Measurements from ENCODE around the gene TSSK2. TPM values are rescaled to one million over a fixed set of nuclear protein-coding genes. Genes with fewer than 3 reads are reported as not detected.

The TSSK2 gene
- total RNA-seq, 4 donors from 2014 or later: not detected

GRCh38 chr22:19179497-19180048, 48.5 kb downstream of the TSSK2 start:
- in situ Hi-C loops (cut with MboI; ENCODE audit: low pct_ligation_motif_present in 1 of 4, low pct_unique_long_range_greater_than_20kb in 1 of 4, low sequenced_read_pairs in 3 of 4) (loop anchor here in 1 of 4 donors (25.0 kb wide), 1 partner anchor 458 kb away; no protein-coding TSS in a partner anchor), intact Hi-C loops (cut with DNase I; ENCODE audit: low total_unique reads) (no loop called here)
- DNase-seq: peak; percentile 86
- H3K4me3 ChIP-seq: peak overlapping the region in 3 of 4 donors; percentile 87 to 92 (median 89)
- WGBS, 2 donors (ENCODE audit: low coverage in 1 of 2): 0 to 30% methylated on average over 1 to 15 of the region's 15 CpGs
- H3K9me3 ChIP-seq: no peaks in the 10 kb centered on the region
- H3K27me3 ChIP-seq: no peaks in the 10 kb centered on the region
- TF ChIP-seq POLR2AphosphoS5 (IDR thresholded peaks at IDR 0.05) (no peak), CTCF (IDR thresholded peaks at IDR 0.05) (peak; percentile 66 to 84 (median 67))
- peaks cover 10 to 27% (median 23%) of the 10 kb centered on the region in 4 donors for H3K4me1 ChIP-seq
- no peaks in the 10 kb centered on the region for H3K36me3 ChIP-seq
- peak overlapping the region; percentile 94 to 97 (median 96) for H3K27ac ChIP-seq

- Histone ChIP-seq H3K4me3 (no peak overlapping the region), H3K27me3 (no peaks in the 10 kb centered on the region), H3K27ac (peak overlapping the region in 1 of 4 donors; percentile 96), H3K4me1 (peaks cover 10 to 27% (median 20%) of the 10 kb centered on the region in 4 donors), H3K9me3 (no peaks in the 10 kb centered on the region), H3K36me3 (no peaks in the 10 kb centered on the region)
- whole genome bisulfite sequencing, 2 donors (ENCODE audit: low coverage in 1 of 2): 97% methylated on average over 6 of the region's 9 CpGs; no CpG with 5 or more reads in 1 of the 2 donors
- TF ChIP-seq POLR2A (IDR thresholded peaks at IDR 0.05) (no peak), CTCF (IDR thresholded peaks at IDR 0.05) (no peak), EP300 (IDR thresholded peaks at IDR 0.05; ENCODE audit: low read depth) (no peak), POLR2AphosphoS5 (IDR thresholded peaks at IDR 0.05) (no peak)
- in situ Hi-C loops (cut with MboI; ENCODE audit: low pct_ligation_motif_present in 1 of 4, low pct_unique_long_range_greater_than_20kb in 1 of 4, low sequenced_read_pairs in 3 of 4): loop anchor here in 1 of 4 donors (25.0 kb wide), 1 partner anchor 457 kb away; no protein-coding TSS in a partner anchor
- intact Hi-C loops (cut with DNase I; ENCODE audit: low total_unique reads): no loop called here
- DNase-seq: no peak
Measured at GRCh38 chr22:19180234-19180633, 49.1 kb downstream of the TSSK2 start.

- in situ Hi-C loops (cut with MboI; ENCODE audit: low pct_ligation_motif_present in 1 of 4, low pct_unique_long_range_greater_than_20kb in 1 of 4, low sequenced_read_pairs in 3 of 4): loop anchor here in 1 of 4 donors (25.0 kb wide), 1 partner anchor 456 kb away; no protein-coding TSS in a partner anchor
- H3K36me3 ChIP-seq: no peaks in the 10 kb centered on the region
- no peaks in the 10 kb centered on the region for H3K27me3 ChIP-seq
- H3K4me3 ChIP-seq: no peak overlapping the region
- intact Hi-C loops (cut with DNase I; ENCODE audit: low total_unique reads): no loop called here
- H3K4me1 ChIP-seq: peaks cover 10 to 27% (median 20%) of the 10 kb centered on the region in 4 donors
- 91 to 100% methylated on average over 2 to 11 of the region's 11 CpGs for WGBS, 2 donors (ENCODE audit: low coverage in 1 of 2)
- TF ChIP-seq EP300 (IDR thresholded peaks at IDR 0.05; ENCODE audit: low read depth) (no peak), CTCF (IDR thresholded peaks at IDR 0.05) (no peak), POLR2AphosphoS5 (IDR thresholded peaks at IDR 0.05) (no peak), POLR2A (IDR thresholded peaks at IDR 0.05) (no peak)
- H3K27ac ChIP-seq: no peak overlapping the region
- H3K9me3 ChIP-seq: no peaks in the 10 kb centered on the region
- DNase-seq: no peak
Measured at GRCh38 chr22:19180740-19181410, 49.8 kb downstream of the TSSK2 start.

GRCh38 chr22:19181786-19182471, 50.8 kb downstream of the TSSK2 start:
- TF ChIP-seq POLR2A (IDR thresholded peaks at IDR 0.05): no peak
- no peak for TF ChIP-seq POLR2AphosphoS5 (IDR thresholded peaks at IDR 0.05)
- TF ChIP-seq EP300 (IDR thresholded peaks at IDR 0.05; ENCODE audit: low read depth): no peak
- TF ChIP-seq CTCF (IDR thresholded peaks at IDR 0.05): no peak
- WGBS, 2 donors (ENCODE audit: low coverage in 1 of 2): 64% methylated on average over 12 of the region's 12 CpGs; no CpG with 5 or more reads in 1 of the 2 donors
- in situ Hi-C loops (cut with MboI; ENCODE audit: low pct_ligation_motif_present in 1 of 4, low pct_unique_long_range_greater_than_20kb in 1 of 4, low sequenced_read_pairs in 3 of 4): loop anchor here in 1 of 4 donors (25.0 kb wide), 1 partner anchor 455 kb away; no protein-coding TSS in a partner anchor

More at GRCh38 chr22:19181786-19182471, 50.8 kb downstream of the TSSK2 start:
- DNase-seq: no peak
- H3K4me1 ChIP-seq: peaks cover 9 to 24% (median 19%) of the 10 kb centered on the region in 4 donors
- no peaks in the 10 kb centered on the region for H3K9me3 ChIP-seq
- H3K27me3 ChIP-seq: no peaks in the 10 kb centered on the region
- H3K36me3 ChIP-seq: no peaks in the 10 kb centered on the region
- no peak overlapping the region for H3K27ac ChIP-seq
- intact Hi-C loops (cut with DNase I; ENCODE audit: low total_unique reads): no loop called here
- no peak overlapping the region for H3K4me3 ChIP-seq

All from transverse colon (tissue), 4 donors.